HL-60/S4 treated with retinoic acid at 250 ng/mL for 4 days and 3 days (cell line): ENCODE data around the gene RAI14.
"Not testable (repeated sequence)": the region's sequence is repeated elsewhere in the genome, so short reads cannot be mapped to it uniquely, and the experiment has no call there.

Source experiments
- in situ Hi-C: fragments of 300-500 bp; cut with MboI; formaldehyde crosslinking; loops from 2 replicates; pipeline ENCODE4 v1.7.0; 2022; ENCODE audit warnings: low sequenced_read_pairs

RAI14 gene

GRCh38 chr5:34697308-34698108 lies 41.4 kb downstream of the RAI14 start:
- in situ Hi-C loops = no loop called here

- in situ Hi-C loops = no loop called here
Measured at GRCh38 chr5:34698109-34698419, 41.9 kb downstream of the RAI14 start.

GRCh38 chr5:34698754-34699153 lies 42.6 kb downstream of the RAI14 start:
- in situ Hi-C loops = no loop called here

- in situ Hi-C loops = no loop called here
Measured at GRCh38 chr5:34699155-34700077, 43.3 kb downstream of the RAI14 start.

GRCh38 chr5:34700078-34700452 lies 43.9 kb downstream of the RAI14 start:
- in situ Hi-C loops = no loop called here

- in situ Hi-C loops = not testable (repeated sequence)
Measured at GRCh38 chr5:34701442-34701841, 45.3 kb downstream of the RAI14 start.

- in situ Hi-C loops = no loop called here
Measured at GRCh38 chr5:34703767-34704713, 47.9 kb downstream of the RAI14 start.

GRCh38 chr5:34706084-34706483 lies 50.0 kb downstream of the RAI14 start:
- in situ Hi-C loops = no loop called here

GRCh38 chr5:34707451-34708107 lies 51.5 kb downstream of the RAI14 start:
- in situ Hi-C loops = no loop called here

GRCh38 chr5:34708777-34709176 lies 52.6 kb downstream of the RAI14 start:
- in situ Hi-C loops = no loop called here

GRCh38 chr5:34709861-34710673 lies 53.9 kb downstream of the RAI14 start:
- in situ Hi-C loops = no loop called here

GRCh38 chr5:34712565-34712964 lies 56.4 kb downstream of the RAI14 start:
- in situ Hi-C loops = no loop called here

- in situ Hi-C loops = no loop called here
Measured at GRCh38 chr5:34715711-34716110, 59.6 kb downstream of the RAI14 start.

- in situ Hi-C loops = no loop called here
Measured at GRCh38 chr5:34716986-34717385, 60.9 kb downstream of the RAI14 start.

- in situ Hi-C loops = no loop called here
Measured at GRCh38 chr5:34717426-34718327, 61.5 kb downstream of the RAI14 start.

GRCh38 chr5:34718516-34718915 lies 62.4 kb downstream of the RAI14 start:
- in situ Hi-C loops = no loop called here

GRCh38 chr5:34719029-34719428 lies 62.9 kb downstream of the RAI14 start:
- in situ Hi-C loops = no loop called here

- in situ Hi-C loops = no loop called here
Measured at GRCh38 chr5:34721327-34721726, 65.2 kb downstream of the RAI14 start.

- in situ Hi-C loops = no loop called here
Measured at GRCh38 chr5:34722183-34722582, 66.1 kb downstream of the RAI14 start.
